ENCODE data around the gene ZNF506.
"Not testable (repeated sequence)": the region's sequence is repeated elsewhere in the genome, so short reads cannot be mapped to it uniquely, and the experiment has no call there.

ZNF506 gene

GRCh38 chr19:19821366-19821951 is at the start of gene ZNF506:
ZNF506 (minus strand) TSS chr19:19821750; CDS start chr19:19821603, 147 bp downstream.
- DNase-seq: peak; percentile 96

DNA sequence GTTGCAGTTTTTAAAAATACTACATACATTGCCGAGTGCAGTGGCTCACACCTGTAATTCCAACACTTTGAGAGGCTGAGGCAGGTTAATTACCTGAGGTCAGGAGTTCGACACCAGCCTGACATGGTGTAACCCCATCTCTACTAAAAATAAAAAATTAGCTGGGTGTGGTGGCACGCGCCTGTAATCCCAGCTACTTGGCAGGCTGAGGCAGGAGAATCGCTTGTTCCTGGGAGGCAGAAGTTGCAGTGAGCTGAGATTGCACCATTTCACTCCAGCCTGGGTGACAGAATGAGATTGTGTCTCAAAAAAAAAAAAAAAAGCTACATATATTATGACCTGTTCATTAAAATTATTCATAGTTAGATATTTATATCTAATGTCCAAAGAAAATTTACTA is 48.5 kb upstream of the ZNF506 start:
- not testable (repeated sequence) for DNase-seq

DNA sequence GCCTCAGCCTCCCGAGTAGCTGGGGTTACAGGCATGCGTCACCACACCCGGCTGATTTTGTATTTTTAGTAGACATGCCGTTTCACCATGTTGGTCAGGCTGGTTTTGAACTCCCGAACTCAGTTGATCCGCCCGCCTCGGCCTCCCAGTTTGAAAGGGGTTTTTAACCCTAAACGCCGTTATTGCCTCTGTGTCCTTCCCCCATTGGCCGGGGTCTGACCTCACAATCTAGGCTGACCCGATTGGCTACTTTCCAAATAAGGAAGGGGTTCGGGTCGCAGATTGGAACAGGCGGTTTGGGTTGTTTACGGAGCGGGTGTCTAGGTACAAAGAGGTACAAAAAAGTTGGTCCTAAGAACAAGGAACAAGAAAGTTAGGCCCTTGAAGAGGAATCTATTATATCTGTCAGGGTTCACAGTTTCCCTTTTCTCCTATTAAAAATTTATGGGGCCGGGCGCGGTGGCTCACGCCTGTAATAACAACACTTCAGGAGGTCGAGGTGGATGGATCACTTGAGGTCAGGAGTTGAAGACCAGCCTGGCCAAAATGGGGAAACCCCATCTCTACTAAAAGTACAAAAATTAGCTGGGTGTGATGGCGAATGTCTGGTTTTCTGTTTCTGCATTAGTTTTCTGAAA is 45.2 kb upstream of the ZNF506 start:
- DNase-seq: no peak

DNA sequence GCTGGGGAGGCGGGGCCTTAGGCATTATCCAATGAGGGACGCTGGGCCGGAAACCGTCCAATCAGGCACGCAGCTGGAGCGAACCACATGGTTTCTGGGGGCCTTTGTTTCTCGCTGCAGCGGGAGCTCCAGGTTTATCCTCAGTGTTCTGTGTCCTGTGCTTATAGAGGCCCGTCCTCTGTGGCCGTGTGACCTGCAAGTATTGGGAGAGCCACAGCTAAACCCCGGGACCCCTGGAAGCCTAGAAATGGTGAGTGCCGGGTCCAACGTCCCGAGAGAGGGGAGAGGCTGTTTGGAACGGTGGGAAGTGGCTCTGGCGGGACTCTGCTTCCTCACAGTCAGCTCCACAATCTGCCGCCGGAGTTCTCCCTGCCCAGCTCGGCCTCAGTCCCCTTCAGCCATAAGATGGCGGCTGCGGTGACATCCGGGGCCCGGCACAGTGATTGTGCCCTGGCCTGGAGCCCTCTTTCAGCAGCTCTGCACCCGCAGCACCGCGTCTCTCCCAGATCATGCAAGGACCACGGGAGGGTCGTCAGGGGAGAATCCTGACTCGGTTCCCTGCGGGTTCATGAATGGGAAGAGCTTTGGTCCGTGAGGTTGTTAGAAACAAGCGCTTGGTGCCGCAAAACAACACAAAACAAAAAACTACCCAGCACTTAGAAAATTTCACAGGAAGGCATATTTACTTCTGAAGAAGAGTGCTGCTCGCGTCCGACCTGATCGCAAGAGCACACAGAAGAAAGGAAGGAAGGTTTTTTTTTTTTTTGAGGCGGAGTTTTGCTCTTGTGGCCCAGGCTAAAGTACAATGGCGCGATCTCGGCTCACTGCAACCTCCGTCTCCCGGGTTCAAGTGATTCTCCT is 44.4 kb upstream of the ZNF506 start, which contains the start of gene ZNF253:
Gene ZNF253, plus strand, starts transcription at position 133 of the 861 bp plus-strand sequence. Its CDS starts 115 bp downstream, at position 248.
- peak; percentile 51 for DNase-seq

DNA sequence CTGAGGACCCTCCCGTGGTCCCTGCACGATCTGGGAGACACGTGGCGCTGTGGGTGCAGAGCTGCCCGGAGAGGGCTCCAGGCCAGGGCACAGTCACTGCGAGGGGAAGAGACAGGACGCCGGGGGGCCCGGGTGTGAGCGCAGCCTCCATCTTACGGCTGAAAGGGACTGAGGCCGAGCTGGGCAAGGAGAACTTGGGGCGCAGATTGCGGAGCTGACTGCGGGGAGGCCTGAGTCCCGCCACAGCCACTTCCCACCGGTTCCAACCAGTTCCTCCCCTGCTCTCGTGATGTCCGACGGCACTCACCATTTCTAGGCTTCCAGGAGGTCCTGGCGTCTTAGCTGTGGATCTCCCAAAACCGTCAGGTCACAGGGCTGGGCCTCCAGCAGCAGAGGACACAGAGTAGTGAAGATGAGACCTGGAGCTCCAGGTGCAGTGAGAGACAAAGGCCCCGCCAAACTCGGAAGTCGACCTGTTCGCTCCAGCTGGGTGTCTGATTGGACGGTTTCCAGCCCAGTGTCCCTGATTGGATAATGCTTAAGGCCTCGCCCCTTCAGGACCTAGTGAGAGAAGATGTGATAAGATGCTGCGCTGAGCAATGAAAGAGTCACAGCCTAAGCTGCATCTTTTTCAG is 39.3 kb upstream of the ZNF506 start:
- no peak for DNase-seq

DNA sequence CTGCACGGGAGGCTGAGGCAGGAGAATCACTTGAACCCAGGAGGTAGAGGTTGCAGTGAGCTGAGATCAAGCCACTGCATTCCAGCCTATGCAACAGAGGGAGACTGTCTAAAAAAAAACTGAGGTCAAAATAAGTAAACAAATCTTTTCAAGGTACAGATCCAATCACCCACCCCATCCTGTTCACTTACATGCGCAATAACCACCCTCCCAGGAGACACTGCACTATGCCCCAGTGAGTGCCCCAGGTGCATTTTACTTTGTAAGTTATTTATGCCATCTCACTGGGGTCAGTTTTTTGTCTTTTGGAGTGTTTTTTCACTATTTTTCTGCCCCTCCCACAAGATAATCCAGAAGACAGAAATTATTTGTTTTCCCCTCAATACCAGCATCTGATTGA is 37.2 kb upstream of the ZNF506 start:
- DNase-seq: no peak

DNA sequence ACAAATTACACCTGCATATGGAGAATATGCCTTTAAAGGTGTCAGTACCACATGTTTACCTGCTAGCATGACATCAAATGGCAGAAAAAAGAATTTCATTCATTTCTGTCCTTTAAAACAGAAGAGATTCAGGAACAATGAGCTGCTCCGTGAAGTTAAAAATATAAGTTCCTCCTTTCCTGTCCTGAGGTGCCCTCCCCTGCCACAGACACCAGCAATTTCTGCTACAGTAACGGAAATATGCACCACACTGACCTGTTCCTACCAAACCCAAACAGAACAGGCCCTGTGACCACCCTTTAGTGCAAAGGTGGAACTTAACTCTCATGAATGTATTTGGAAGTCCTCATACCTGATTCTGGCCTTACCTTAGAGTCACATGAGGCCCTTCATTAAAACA is 30.2 kb upstream of the ZNF506 start:
- not testable (repeated sequence) for DNase-seq

- DNase-seq: no peak
Measured at GRCh38 chr19:19849056-19849455, 27.5 kb upstream of the ZNF506 start.

- no peak for DNase-seq
Measured at GRCh38 chr19:19847781-19848180, 26.2 kb upstream of the ZNF506 start.

- no peak for DNase-seq
Measured at GRCh38 chr19:19835560-19836038, 14.0 kb upstream of the ZNF506 start.

DNA sequence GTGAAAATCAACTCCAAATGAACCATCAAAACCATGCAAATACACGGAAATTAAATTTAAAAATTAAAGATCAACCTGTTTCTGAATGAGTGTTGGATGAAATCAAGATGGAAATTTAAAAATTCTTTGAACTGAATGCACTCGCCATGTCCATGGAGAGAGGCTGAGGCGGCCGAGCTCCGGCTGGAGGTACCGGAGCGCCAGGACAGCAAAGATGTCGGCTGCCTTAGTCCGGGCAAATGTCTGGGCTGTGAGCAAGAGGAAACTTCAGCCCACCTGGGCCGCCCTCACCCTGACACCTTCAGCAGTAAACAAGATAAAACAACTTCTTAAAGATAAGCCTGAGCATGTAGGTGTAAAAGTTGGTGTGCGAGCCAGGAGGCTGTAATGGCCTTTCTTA is 5.3 kb upstream of the ZNF506 start:
- no peak for DNase-seq

GRCh38 chr19:19823916-19824315 is 2.4 kb upstream of the ZNF506 start:
- no peak for DNase-seq

DNA sequence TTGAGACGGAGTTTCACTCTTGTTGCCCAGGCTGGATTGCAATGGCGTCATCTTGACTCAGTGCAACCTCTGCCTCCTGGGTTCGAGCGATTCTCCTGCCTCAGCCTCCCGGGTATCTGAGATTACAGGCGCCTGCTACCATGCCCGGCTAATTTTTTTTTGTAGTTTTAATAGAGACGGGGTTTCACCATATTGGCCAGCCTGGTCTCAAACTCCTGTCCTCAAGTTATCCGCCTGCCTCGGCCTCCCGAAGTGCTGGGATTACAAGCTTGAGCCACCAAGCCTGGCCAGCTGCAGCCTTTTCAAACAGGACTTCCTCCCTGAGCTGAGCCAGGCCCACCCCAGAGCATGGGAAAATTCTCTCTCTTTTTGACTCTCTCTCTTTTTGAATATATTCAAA is 426 bp upstream of the ZNF506 start:
- not testable (repeated sequence) for DNase-seq

GRCh38 chr19:19820774-19821320 is 703 bp downstream of the ZNF506 start:
- no peak for DNase-seq

DNA sequence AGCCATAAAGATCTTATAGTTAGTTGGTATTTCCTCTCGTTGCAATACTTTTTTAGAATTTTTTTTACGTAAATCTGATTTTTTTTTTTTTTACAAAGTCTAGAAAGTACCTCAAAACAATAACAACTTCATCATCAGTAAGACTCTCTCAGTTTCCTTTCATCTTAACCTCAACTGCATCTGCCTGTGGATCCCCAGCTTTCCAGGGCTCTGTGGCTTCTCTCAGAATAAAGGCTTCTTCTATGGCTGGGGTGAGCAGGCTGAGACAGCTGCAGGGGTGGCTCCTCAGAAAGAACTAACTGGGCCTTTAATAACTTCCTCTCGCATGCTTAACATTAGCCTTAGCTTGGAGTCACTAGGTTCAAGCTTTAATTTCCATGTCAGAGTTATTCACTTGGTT is 4.2 kb downstream of the ZNF506 start:
- no peak for DNase-seq

- DNase-seq: no peak
Measured at GRCh38 chr19:19816679-19817078, 4.9 kb downstream of the ZNF506 start.

DNA sequence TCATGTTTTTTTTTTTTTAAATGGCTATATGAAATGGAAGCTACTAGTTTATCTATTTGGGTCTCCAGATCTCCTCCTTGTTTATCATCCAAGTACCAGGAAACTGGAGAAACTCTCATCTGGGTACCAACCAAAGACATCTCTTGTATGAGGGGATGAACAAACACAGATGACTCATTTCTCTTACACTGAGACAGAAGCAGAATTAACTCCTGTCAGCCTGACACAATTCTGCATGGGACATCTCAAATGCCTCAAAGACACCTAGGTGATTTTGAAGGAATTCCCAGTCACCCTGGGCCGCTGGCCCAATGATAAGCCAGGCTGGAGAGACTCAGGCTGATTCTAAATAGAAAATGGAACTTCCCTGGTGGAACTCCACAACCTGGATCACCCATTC is 9.6 kb downstream of the ZNF506 start:
- DNase-seq: peak; percentile 27

GRCh38 chr19:19805480-19805879 is 16.1 kb downstream of the ZNF506 start:
- no peak for DNase-seq

GRCh38 chr19:19788015-19788414 is 33.5 kb downstream of the ZNF506 start:
- no peak for DNase-seq

- not testable (repeated sequence) for DNase-seq
Measured at GRCh38 chr19:19785476-19785875, 36.1 kb downstream of the ZNF506 start.

- DNase-seq: no peak
Measured at GRCh38 chr19:19782783-19783182, 38.8 kb downstream of the ZNF506 start.

DNA sequence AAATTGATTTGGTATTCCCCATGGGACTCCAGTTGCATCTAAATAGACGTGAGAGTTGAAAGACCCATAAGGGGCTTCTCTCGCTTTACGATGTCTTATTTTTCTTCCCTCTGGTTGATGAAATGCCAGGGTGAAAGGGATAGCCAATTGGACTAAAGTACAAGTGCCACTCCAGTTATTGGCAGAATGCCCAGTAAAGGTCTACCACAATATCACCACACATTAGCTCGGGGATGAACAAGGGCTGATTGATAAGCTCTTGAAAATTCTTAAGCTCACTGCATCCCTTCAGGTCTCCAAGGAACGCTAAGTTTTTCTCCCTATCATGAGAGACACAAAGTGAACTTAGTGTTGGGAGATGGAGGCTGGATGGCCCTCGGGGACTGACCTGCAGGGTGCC is 39.8 kb downstream of the ZNF506 start:
- DNase-seq: not testable (repeated sequence)

DNA sequence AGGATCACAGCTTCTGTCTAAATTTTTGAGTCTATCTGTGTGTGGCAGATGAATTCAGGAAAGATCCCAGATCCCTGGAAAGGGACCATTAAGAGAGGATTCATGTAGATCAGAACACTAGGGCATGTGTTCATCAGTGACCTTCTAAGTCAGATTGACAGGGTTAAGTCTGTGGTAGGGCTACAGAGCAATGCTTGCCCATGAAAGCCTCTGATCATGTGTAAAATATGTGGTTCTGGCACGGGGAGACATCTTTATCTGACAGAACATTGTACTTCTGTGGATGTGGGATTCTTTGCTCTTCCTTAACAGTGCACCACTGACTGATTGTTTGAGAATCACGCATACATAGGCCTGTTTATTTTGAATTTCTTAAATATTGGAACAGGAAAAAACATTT is 42.9 kb downstream of the ZNF506 start:
- DNase-seq: peak; percentile 23
